GM19351 (cell line): ENCODE results near the gene CLASP1.

Experiments
- ATAC-seq: cut with Tn5 transposase; IDR thresholded peaks from one replicate; pipeline ENCODE4 v1.9.1; 2021; ENCODE audit warnings: mild to moderate bottlenecking, moderate library complexity; ENCODE audit not compliant: unreplicated experiment

The CLASP1 gene

DNA sequence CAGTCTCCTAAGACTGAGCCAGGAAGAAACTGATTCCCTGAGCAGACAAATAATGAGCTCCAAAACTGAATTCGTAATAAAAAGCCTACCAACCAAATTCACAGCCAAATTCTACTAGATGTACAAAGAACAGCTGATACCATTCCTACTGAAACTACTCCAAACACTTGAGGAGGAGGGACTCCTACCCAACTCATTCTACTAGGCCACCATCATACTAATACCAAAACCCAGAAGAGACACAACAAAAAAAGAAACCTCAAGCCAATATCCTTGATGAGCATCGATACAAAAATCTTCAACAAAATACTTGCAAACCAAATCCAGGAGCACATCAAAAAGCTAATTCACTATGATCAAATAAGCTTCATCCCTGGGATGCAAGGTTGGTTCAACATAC is 98.6 kb downstream of the CLASP1 start:
- no peak for ATAC-seq

DNA sequence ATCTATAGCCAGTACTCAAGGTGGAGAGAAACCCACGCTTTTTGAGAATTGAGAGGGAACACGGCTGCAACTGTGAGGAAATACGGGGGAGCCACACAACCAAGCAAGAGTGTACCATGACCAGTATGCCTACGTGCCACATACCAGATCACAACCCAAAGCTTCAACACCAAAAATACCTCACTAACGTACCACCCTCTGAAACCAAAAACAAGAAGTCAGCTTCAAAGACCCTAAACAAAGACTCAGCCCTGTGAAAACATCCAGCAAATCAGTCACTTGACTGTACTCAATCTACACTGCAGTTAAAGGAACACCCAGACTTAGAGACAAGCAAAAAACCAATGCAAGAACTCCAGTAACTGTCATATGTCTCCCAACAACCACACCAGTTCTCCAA is 101.6 kb downstream of the CLASP1 start:
- no peak for ATAC-seq

GRCh38 chr2:121545913-121546312 is 103.3 kb downstream of the CLASP1 start:
- no peak for ATAC-seq

DNA sequence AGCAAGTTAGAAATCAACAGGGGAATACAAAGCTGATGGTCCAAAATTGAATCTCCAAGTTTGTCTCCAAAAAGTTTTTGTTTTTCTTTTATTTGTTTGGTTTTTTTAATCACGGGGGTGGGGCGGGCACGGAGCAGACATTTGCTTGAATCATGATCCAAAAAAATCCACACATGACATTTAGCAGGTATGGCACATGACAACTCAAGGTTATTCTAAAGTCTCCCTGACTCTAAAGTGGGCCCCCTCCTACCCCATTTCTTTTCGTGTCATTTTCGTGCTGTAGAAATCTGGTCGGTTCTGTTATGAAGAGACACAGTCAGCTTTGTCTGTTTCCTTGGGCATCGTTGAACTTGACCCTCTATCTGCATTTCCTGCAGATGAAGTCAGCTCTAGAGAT is 104.0 kb downstream of the CLASP1 start:
- ATAC-seq = no peak

DNA sequence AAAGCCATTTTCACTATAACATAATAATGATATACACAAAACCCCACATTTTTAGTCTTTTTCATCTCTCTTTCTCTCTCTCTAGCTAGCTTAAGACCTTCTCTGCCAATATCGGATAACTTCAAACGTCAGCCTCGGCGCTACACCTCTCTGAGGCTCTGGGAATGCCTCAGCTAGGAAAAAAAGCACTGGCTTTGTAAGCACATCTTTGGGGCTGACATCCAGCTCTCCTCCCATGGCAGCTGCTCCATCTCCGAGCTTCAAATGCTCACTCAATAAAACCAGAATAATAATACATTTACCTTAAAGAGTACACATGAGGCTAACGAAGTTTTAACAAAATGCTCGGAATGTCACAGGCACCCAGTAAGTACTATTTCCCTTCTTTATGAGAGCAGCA is 107.8 kb downstream of the CLASP1 start:
- no peak for ATAC-seq

- ATAC-seq = no peak
These were observed 109.4 kb downstream of the CLASP1 start for GRCh38 chr2:121539750-121540469.

- ATAC-seq = no peak
These were observed 112.3 kb downstream of the CLASP1 start for GRCh38 chr2:121536850-121537557.

- ATAC-seq = no peak
These were observed 112.9 kb downstream of the CLASP1 start for GRCh38 chr2:121536347-121536746.

DNA sequence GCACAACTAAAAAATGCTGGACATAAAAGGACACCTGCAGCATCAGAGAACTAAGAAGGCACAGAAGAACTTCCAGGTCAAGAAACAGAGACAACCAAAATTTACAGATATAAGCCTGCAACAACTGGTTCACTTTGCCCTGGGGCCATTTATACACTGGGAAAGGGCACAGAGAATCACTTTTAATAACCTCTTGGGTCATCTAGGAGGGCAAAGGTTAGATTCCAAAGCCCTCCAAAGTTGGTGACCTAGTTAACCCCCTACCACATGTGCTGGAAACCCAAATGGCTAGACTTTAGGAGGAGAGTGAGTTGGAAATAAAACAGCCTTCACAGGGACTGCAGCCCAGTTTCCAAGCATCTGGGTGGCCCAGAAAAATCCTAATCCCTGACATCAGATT is 115.3 kb downstream of the CLASP1 start:
- no peak for ATAC-seq

GRCh38 chr2:121532894-121533293 is 116.4 kb downstream of the CLASP1 start:
- no peak for ATAC-seq

- no peak for ATAC-seq
These were observed 116.9 kb downstream of the CLASP1 start for GRCh38 chr2:121532347-121532766.

GRCh38 chr2:121530212-121530705 is 119.0 kb downstream of the CLASP1 start:
- ATAC-seq = peak; percentile 55

DNA sequence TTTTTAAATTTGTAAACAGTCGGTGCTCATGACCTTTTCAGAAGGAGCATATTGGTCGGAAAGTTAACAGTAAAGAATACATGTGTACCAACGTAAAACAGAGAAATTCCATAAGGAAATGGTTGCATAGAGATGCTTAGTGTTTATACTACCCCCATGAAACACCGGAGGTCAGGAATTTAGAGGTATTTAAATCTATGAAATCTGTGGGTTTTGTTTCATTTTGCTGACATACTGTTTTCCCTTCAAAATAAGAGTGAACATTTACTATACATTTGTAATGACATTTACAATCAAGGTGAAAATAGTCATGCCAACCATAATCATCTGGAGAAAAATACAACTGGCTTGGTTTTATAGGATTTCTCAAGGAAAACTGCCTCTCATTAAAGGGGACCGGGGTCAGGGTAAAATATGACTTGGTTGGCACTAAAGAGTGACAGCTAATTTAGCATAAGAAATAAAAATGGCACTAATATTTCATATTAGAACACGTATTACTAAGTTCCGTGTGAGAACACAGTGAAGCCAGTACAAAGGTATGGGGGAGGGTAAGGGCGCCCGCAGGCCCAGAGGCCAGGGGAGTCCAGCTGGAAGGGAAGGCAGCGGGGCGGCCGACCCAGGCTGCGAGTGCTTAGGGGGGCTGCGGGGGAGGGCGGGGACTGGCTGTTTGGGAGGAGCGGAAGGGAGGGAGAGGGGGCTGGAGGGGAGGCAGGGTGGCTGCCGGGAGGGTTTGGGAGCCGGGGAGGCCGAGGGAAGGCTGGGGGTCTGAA is 119.6 kb downstream of the CLASP1 start:
- ATAC-seq = peak; percentile 11

DNA sequence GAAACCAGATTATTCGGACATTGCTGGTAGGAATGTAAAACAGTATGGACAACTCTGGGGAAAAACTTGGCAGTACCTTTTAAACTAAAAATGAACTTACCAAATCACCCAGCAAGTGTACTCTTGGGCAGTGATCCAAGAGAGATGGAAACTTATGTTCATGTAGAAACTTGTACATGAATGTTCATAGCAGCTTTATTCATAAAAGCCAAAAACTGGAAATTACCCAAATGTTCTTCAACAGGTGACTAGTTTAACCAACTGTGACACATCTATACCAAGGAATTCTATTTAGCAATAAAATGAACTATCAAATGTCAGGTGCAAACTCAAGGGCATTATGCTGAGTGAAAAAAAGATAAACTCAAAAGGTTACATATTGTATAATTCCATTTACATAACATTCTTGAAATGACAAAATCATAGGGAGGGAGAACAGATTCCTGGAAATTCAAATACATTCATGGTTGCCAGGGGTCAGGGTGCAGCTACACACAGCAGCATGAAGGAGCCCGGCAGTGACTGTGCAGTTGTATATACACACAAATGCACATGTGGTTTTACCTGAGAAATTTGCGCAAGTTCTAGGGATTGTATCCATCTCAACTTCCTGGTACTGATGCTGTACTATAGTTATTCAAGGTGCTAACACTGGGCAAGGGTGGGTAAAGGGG is 122.1 kb downstream of the CLASP1 start:
- ATAC-seq = no peak

DNA sequence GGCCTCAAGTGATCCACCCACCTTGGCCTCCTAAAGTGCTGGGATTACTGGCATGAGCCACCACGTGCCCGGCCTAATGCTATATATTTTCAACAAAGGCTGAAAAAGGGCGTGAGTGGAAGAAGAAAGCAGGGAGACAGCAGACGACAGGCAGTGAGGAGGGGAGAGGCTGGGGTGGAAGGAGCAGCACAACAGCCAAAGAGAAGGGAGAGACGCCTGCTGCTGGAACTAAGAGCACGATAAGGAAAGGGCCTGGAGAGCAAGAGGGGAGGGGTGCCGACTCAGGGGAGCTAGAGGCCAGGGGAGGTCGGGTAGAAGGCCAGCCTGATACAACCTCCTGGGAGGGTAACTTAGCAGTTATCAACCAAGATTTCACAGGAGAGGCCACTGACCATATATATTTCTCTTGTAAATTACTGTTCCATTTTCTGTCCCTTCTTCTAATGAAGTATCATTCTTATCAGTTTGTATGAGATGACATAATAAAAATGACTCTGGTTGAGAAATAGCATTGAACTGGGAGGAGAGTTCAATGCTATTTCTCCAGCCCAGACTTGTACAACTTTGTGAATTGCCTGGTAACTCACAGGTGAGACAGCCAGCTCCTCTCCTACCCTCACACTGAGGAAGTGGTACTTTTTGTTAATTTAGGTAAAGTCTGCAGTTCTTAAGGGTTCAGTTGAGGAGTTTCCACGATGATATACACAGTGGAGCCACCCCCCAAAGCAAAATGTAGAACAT is 124.4 kb downstream of the CLASP1 start:
- no peak for ATAC-seq

DNA sequence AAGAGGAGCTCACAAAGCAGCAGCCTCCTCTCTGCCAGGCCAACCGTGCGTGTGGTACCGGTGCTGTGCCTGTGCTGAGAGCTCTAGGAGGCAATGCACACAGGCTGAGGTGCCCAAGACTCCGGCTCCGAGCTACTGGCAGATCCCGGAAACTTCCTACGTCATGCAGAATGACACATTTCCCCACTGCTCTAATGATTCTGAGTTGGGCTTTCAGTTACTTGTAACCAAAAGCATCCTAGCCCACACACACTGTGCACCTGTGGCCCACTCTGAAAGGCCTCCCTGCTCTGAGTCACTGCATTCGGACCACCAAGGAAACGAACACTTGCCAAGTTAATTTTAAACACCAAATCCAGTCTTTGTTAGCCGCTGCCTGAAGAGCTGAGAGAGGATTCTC is 127.9 kb downstream of the CLASP1 start:
- ATAC-seq = no peak

DNA sequence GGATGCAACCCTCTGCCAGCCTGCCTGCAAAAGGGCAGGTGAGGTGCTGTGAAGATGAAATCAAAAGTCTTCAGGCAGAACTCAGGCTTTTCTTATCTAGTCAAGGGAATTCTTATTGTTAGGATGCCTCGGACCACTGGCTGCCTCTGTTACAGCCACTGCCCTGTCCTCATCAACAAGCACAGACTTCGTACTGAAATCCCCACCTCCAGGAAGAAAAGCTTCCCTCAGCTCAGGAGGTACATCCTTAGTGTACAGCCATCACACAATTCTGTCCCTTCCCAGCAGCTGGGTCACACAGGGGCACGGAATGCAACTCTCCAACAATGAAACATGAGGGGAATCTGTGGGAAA is 128.6 kb downstream of the CLASP1 start:
- ATAC-seq = no peak

DNA sequence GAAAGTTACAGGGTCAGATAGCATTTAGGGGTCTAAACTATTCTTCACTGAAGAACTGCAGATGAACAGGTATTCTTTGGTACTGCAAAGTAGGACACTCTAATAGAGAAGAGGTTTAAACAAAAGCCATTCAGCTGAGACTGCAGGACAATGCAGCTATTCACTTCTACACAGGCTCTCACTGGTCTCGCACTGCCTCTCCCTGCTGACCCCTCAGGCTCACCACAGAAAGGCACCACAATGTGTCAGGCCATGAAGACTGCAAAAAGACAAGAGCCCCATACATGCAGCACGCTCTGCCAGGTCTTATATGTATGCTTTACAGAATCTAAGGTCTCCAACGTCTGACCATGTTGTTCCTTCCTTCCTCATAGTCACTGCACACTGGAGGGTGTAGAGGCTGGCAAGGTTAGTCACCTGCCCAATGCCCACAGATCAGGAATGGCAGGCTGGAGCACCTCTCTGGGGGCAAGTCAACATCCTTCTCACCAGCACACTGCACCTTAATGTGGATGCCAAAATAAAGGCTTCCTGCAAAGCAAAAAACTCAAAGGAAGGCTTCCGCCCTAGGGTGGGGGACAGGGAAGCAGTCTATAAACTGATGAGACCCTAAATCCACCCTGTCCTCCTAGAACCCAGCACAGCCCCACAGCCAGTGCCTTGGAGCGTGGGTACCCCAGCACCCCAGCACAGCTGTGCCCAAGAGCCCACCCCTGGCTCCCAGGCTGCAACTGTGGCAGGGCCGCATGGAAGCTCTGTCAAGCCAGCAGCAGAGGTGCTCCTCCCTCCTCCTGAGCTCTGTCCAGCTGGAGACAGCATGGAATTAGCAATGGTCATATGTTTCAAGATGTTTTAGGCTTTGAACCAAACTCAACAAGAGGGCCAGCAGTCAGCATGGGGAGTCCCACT is 129.3 kb downstream of the CLASP1 start:
- no peak for ATAC-seq

DNA sequence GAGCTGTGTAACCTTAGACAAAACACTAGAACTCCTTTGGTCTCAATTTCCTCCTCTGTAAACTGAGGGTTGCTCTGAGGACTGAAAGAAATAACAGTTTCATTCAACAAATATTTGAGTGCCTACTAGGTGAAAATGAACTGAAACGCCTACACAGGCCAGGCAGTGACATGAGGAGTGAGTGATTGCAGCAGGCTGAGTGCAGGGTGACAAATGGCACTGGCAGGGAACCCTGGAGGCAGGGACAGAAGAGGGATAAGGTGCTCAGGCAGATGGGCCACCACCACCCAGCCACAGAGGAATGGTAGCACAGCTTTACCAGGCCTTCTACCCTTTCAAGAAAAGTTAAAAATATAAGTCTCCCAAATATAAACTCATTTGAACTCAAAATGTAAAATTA is 130.1 kb downstream of the CLASP1 start:
- ATAC-seq = no peak
